Renal cortex interstitium (tissue), 11 donors: ENCODE results near the gene FNDC4. TPM values are rescaled to one million over a fixed set of nuclear protein-coding genes. Genes with fewer than 3 reads are reported as not detected.

Experiments used
- DNase-seq, 11 donors: peaks; one replicate each; pipeline ENCODE4 v3.0.0-alpha.2; 2013; ENCODE audit warnings: low read depth in 9 of 11, low spot score in 4 of 11; ENCODE audit errors: extremely low read depth in 1 of 11
- polyA plus RNA-seq, 3 donors: library from polyadenylated mRNA; unstranded; fragments of 120-200 nt; gene quantifications; one replicate each; pipeline ENCODE4 v1.2.1, GENCODE V29; 2013; ENCODE audit not compliant: insufficient read length in 3 of 3

The FNDC4 gene
- polyA plus RNA-seq, 3 donors = 6.4 to 8.1 (median 7.0) TPM

- DNase-seq = peak in 7 of 11 donors; percentile 9 to 39 (median 30)
Observed at GRCh38 chr2:27441958-27442919, 52.8 kb downstream of the FNDC4 start, which contains the start of gene KRTCAP3. TSS of gene KRTCAP3 (plus strand) at chr2:27442381. CDS start at chr2:27442413, 32 bp downstream.

Other genes with a start within 250 kb of the FNDC4 start
- 1 to 10 TPM; 6.0 to 9.2 (median 7.6) TPM for gene SLC30A3, start 232.2 kb downstream of the FNDC4 start, polyA plus RNA-seq
- 1 to 10 TPM in 2 of 3 donors, under 1 TPM in 1; 0.59 to 1.7 (median 1.4) TPM for gene DNAJC5G, start 219.8 kb downstream of the FNDC4 start, polyA plus RNA-seq
- 1 to 10 TPM; 5.3 to 7.7 (median 5.7) TPM for gene TRIM54, start 212.8 kb downstream of the FNDC4 start, polyA plus RNA-seq
- 1 to 10 TPM in 1 of 3 donors, under 1 TPM in 2; 0.56 to 1.1 (median 0.82) TPM for gene UCN, start 186.8 kb downstream of the FNDC4 start, polyA plus RNA-seq
- 10 to 100 TPM; 74.0 to 90.5 (median 81.4) TPM for gene MPV17, start 172.1 kb downstream of the FNDC4 start, polyA plus RNA-seq
- gene GTF3C2, start 138.4 kb downstream of the FNDC4 start, polyA plus RNA-seq = 10 to 100 TPM; 68.4 to 72.3 (median 71.3) TPM
- 10 to 100 TPM; 49.7 to 56.0 (median 52.3) TPM for gene EIF2B4, start 124.9 kb downstream of the FNDC4 start, polyA plus RNA-seq
- 100 to 1,000 TPM; 101 to 110 (median 101) TPM for gene SNX17, start 124.6 kb downstream of the FNDC4 start, polyA plus RNA-seq
- gene ZNF513, start 114.5 kb downstream of the FNDC4 start, polyA plus RNA-seq = 10 to 100 TPM; 14.9 to 22.5 (median 21.0) TPM
- 100 to 1,000 TPM in 1 of 3 donors, 10 to 100 TPM in 2; 84.3 to 105 (median 95.1) TPM for gene PPM1G, start 85.6 kb downstream of the FNDC4 start, polyA plus RNA-seq
- 100 to 1,000 TPM; 122 to 134 (median 123) TPM for gene NRBP1, start 66.6 kb downstream of the FNDC4 start, polyA plus RNA-seq
- gene KRTCAP3, start 52.8 kb downstream of the FNDC4 start, polyA plus RNA-seq = 10 to 100 TPM in 1 of 3 donors, 1 to 10 TPM in 2; 5.1 to 10.8 (median 8.6) TPM
- 10 to 100 TPM; 44.4 to 66.7 (median 46.0) TPM for gene IFT172, start 5.5 kb downstream of the FNDC4 start, polyA plus RNA-seq
- under 1 TPM in 2 of 3 donors, not detected in 1; 0.20 to 0.38 TPM for gene GCKR, start 1.6 kb upstream of the FNDC4 start, polyA plus RNA-seq
- gene ZNF512, start 87.8 kb upstream of the FNDC4 start, polyA plus RNA-seq = 10 to 100 TPM; 75.8 to 84.2 (median 76.3) TPM
- gene CCDC121, start 133.8 kb upstream of the FNDC4 start, polyA plus RNA-seq = 10 to 100 TPM; 10.6 to 13.0 (median 12.9) TPM
- gene GPN1, start 133.8 kb upstream of the FNDC4 start, polyA plus RNA-seq = 10 to 100 TPM; 51.0 to 66.7 (median 59.0) TPM
- 10 to 100 TPM; 56.3 to 66.7 (median 60.5) TPM for gene SUPT7L, start 168.4 kb upstream of the FNDC4 start, polyA plus RNA-seq
- 10 to 100 TPM; 31.7 to 36.2 (median 35.7) TPM for gene SLC4A1AP, start 168.7 kb upstream of the FNDC4 start, polyA plus RNA-seq